Measurements from ENCODE around the gene CHST3.
A peak's percentile ranks its signal among the peaks of the same experiment; 100 is the strongest.
"Not testable (repeated sequence)": the region's sequence is repeated elsewhere in the genome, so short reads cannot be mapped to it uniquely, and the experiment has no call there.

CHST3 gene

DNA sequence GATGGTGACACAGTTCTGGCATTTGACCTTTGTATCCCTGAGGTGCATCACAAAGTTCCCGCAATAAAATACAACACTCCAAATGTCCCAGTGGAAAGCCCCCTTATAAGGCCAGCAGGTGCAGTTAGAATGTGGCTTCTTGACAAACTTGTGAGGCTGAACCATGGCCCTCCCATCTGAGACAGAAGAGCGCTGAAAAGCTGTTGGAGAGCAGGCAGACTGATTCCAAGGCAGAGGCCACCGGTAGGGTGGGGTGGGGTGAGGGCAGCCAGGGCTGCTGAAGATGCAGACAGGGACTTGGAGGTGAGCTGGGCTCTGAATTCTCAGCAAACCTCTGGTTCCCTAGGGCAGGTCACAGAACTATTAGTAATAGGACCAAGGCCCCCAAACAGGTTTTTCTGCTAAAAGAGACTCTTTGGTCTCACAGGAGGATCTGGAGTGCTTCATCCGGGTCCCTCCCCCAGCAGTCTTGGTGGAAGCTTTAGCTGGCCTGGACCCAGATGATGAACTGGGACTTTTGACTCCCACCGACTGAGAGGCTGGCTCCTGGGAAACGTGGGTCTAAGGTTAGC, 15.6 kb upstream of the CHST3 start:
- DNase-seq (ENCODE audit: low spot score), result no peak

- no peak for DNase-seq (ENCODE audit: low spot score)
These were observed 13.5 kb upstream of the CHST3 start for GRCh38 chr10:71950683-71951082.

DNA sequence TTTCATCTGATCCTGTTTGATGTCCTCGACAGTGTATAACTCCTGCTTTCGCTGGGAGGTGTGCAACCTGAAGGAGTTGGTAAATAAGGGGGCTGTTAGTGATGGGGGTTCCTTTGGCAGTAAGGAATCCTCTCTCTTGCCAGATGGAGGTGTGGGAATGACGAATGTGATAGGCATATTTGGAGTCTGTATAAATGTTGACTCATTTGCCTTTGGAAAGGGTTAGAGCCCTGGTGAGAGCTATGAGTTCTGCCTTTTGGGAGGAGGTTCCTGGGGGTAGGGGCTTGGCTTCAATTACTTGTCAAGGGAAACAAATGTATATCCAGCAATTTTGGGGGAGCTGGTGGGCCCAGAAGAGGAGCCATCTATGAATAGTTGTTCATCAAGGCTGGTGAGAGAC, 11.4 kb upstream of the CHST3 start:
- DNase-seq (ENCODE audit: low spot score), result no peak

DNA sequence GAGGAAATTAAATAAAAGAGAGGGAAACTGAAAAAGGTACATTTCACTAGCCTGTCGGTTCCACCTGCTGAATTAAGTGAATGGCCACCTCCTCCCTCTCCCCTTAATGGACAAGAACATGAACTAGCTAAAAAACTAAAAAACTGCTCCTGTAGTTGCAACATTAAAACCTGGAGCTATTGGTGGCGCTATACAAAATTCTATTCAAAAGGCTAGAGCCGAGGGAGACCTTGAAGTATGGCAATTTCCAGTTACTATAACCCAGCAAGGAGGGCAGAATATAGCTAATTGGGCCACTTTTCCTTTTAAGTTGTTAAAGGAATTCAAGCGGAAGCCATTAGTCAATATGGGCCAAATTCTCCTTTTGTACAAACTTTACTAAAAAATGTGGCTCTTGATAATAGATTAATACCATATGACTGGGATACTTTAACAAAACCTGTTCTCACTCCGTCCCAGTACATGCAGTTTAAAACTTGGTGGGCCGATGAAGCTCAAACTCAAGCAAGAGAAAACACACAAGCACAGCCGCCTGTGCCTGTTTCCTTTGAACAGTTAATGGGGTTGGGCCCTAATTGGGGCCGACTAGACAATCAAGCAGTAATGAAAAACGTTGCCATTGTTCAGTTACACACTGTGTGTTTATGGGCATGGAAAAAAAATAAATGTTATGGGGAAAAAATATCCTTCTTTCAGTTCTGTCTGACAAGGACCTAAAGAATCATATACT, 6.5 kb upstream of the CHST3 start:
- no peak for DNase-seq (ENCODE audit: low spot score)

DNA sequence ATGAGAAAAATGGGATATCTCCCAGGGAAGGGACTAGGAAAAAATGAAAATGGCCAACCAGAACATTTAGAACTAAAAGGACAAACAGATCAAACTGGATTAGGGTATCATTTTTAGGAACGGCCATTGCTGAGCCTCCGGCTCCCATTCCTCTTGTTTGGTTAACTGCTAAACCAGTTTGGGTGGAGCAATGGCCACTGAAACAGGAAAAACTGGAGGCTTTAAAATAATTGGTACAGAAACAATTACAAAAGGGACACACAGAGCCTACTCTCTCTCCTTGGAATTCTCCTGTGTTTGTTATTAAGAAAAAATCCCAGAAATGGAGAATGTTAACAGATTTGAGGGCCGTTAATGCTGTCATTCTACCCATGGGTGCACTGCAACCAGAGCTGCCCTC, 4.7 kb upstream of the CHST3 start:
- no peak for DNase-seq (ENCODE audit: low spot score)

DNA sequence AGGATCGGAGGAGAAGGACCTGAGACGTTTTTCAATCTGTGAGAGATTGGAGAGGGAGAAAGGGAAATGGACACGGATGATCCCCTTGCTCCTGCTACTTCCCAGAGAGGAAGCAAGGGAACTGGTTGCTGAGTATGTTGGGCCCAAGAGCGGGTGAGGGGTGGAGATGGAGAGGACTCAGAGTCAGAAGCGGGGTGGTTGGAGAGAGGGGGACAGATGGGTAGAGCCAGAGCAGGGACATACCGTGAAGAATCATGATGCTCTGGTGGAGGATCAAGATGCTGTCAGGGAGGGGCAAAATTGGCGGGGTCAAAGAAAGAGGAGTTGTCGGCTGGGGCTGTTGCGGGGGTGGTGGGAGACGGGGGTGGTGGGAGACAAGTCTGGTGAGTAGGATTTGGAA, 2.4 kb upstream of the CHST3 start:
- DNase-seq (ENCODE audit: low spot score), result no peak

- DNase-seq (ENCODE audit: low spot score), result no peak
These were observed 1.3 kb upstream of the CHST3 start for GRCh38 chr10:71962901-71963300.

- DNase-seq (ENCODE audit: low spot score), result peak; percentile 51
These were observed 671 bp upstream of the CHST3 start for GRCh38 chr10:71963351-71964097.

DNA sequence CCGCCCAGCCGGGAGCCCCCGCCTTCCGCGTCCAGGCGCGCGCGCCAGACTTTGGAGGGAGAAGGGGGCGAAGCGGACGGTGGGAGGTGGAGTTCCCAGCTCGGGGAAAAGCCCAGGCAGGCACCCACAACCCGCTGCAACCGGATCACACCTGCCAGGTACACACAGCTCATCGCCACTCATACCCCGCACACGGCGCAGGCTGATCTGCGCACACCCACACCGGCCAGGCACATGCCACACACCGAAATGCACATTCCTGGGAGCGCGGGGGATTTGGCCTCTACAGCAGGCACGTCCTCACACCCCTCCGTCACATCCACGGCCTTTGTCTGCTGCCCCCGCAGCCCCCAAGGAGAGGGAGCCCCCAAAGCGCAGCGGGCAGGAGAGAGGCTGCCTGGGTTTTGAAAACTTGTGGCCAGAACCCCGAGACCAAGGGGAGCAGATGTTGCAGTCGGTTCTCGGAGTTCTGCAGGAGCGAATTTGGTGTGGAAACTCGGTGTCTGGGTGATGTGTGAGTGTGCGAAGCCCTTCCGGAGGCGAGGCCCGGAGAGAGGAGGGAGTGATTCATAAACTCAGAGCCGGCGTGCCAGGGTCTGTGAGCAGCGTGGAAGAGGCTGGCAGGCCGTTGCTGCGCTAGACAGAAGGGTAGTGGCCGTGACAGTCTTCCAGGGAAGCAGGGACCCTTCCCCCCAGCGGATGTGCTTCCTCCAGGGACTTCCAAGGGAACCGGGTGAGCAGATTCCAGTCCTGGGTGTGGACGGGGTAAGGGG, 734 bp downstream of the CHST3 start:
- DNase-seq (ENCODE audit: low spot score), result peak; percentile 86

DNA sequence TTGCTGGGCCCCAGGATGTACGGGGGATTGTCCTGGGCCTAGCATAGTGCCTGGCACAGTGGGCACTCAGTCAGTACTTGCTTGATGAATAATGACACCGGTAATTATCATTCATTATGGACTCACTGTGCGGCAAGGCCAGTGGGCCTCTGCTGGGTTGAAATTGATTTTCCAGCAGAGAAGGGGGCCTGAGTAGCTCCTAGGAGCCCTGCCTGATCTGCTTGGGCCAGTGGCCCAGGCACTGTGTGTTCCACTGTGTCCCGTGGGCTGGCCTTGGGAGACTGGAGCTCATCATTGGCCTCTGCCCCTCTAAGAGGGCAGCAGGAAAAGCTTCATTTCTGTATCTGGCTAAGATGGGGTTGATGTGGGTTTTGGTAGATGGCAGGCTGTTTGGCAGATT, 1.4 kb downstream of the CHST3 start:
- DNase-seq (ENCODE audit: low spot score), result no peak

DNA sequence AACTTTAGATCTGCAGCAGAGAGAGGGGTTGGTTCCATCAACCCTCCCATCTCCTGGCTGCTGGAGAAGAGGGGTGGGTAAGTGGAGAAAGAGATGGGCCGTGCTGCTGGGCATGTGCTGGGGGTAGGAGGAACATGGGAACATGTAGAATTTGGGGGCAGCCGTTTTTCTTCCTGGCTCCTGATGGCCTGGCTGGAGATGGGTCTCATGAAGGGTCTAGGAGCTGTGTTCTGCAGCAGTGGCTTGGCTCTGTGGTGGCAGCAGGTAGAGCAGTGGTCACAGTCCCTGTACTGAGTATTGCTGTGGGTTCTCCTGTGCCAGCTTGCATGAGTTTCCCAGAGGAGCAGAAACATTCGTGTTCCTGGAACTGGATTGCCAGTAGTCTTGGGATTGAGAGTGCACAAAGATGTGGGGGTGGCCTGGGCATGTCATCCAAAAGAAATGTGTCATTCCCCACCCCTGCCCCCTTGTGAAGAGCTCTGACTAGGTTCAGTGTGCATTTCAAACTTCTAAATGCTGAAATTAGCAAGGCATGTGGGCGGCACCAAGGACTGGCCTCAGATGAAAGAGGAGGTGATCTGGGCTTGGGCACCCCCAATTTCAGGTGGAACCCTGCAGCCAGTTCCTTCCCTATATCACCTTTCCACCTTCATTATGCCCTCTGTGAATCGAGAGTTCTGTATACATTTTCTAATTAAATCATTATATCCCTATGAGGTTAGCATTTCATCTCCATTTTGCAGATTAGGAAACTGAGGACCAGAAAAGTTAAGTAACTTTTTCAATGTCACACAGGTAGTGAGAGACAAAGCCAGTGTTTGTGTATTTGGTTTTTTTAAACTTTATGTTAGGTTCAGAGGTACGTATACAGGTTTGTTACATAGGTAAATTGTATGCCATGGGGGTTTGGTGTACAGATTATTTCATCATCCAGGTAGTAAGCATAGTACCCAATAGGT, 2.1 kb downstream of the CHST3 start:
- peak; percentile 64 for DNase-seq (ENCODE audit: low spot score)

GRCh38 chr10:71967958-71968357, 3.8 kb downstream of the CHST3 start:
- DNase-seq (ENCODE audit: low spot score), result not testable (repeated sequence)

GRCh38 chr10:71968553-71969474, 4.6 kb downstream of the CHST3 start:
- DNase-seq (ENCODE audit: low spot score), result peak; percentile 40

- DNase-seq (ENCODE audit: low spot score), result no peak
These were observed 5.7 kb downstream of the CHST3 start for GRCh38 chr10:71969929-71970328.

DNA sequence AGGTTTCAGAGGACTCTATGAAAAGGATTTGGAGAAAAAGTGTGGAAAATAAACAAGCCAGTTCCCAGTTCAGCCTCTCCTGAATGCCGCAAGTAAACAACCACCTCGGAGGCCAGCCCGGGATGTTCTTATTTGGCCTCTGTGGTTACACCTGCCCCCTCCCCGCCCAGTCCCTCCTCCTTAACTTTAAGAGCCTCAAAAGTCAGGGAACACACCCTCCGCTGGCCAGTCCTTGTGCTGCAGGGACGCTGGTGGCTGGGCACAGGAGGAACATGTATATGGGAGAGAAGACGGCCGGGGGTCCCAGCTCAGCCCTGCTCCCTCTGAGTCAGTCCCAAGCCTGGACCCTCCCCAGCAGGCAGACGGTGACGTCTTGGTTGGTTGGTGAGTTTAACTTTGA, 6.1 kb downstream of the CHST3 start:
- peak; percentile 23 for DNase-seq (ENCODE audit: low spot score)

DNA sequence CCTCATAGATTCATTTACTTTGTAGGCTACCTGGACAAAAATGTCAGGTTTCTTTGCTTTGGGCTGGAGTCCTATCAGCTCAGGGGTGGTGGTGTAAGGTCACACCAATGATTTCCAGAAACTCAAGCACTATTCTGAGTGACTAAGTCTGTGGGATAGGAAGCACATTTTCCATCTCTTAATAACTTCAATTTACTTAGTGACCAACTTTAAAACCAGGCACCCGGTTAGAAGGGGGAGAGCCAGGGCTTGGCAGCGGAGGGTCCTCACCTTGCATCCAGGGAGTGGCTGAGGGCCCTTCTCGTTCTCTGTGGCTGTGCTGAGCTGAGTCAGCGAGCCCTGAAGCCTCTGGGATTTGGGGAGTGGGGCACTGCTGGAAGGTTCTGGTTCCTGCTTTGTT, 6.7 kb downstream of the CHST3 start:
- DNase-seq (ENCODE audit: low spot score), result peak; percentile 15

DNA sequence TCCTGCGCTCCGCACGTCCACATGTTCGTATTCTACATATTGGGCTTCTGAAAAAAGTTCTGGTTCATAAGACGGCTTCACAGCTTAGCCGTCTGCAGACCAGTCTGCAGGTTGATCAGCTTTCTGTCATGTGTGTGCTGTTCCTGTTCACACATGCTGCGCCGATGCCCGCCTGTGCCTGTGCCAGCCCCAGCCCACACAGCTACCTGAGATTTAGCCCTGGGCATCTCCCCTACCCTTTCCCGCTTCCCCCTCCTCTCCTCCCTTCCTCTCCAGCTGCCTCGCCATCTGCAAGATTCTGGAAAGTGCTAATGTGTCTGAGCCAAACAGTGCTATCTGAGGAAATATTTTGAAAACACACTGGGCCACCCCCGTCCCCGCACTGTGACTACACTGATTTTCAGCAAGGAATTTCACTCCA, 7.1 kb downstream of the CHST3 start:
- no peak for DNase-seq (ENCODE audit: low spot score)

- DNase-seq (ENCODE audit: low spot score), result no peak
These were observed 7.8 kb downstream of the CHST3 start for GRCh38 chr10:71971769-71972555.
